Cardiac fibroblast (primary cell): Measurements from ENCODE around the gene DPH7.
A peak's percentile ranks its signal among the peaks of the same experiment; 100 is the strongest.
"Not testable (repeated sequence)": the region's sequence is repeated elsewhere in the genome, so short reads cannot be mapped to it uniquely, and the experiment has no call there.

Experiments
- DNase-seq, 2 donors: peaks; one replicate each; pipeline versions ENCODE4 v3.0.0 to v3.0.0-alpha.2; 2010; ENCODE audit warnings: low read depth in 2 of 2
- H3K4me3 ChIP-seq, 2 donors: replicated peaks in 1 of 2; 1 replicate in 1 of 2; 2 replicates in 1 of 2; pipeline ENCODE4 v1.5.1; 2011; ENCODE audit warnings: low read depth in 2 of 2, low read length in 2 of 2, mild to moderate bottlenecking in 2 of 2, moderate library complexity in 1 of 2
- CTCF ChIP-seq: IDR thresholded peaks from one replicate; pipeline ENCODE4 v1.5.1; 2011; ENCODE audit warnings: low read depth, mild to moderate bottlenecking, low read length, inconsistent platforms

Gene DPH7

DNA sequence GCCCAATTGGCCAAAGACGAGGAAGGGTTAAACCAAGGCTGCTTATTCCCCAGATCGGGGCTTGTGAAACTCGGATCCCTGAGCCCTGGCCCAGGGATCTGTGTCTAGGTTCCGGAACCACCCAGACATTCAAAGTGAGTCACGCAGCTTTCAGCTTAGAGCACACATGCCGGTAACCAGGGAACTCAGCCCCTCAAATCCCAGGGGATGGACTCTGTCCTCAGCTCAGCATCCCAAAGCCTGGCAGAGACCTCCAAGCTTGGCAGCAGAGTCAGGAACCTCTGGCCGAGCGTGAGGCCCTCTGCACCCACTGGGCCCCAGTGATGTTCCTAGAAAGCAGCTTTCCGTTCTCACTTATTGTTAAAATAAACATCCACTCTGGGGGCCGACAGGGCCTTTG, 33.6 kb downstream of the DPH7 start:
- TF ChIP-seq CTCF = no peak
- DNase-seq = peak; percentile 64 to 81
- no peak overlapping the region for H3K4me3 ChIP-seq

- DNase-seq = peak; percentile 50 to 63
- no peak overlapping the region for H3K4me3 ChIP-seq
- no peak for TF ChIP-seq CTCF
Measured at GRCh38 chr9:137544176-137544760, 34.5 kb downstream of the DPH7 start.

DNA sequence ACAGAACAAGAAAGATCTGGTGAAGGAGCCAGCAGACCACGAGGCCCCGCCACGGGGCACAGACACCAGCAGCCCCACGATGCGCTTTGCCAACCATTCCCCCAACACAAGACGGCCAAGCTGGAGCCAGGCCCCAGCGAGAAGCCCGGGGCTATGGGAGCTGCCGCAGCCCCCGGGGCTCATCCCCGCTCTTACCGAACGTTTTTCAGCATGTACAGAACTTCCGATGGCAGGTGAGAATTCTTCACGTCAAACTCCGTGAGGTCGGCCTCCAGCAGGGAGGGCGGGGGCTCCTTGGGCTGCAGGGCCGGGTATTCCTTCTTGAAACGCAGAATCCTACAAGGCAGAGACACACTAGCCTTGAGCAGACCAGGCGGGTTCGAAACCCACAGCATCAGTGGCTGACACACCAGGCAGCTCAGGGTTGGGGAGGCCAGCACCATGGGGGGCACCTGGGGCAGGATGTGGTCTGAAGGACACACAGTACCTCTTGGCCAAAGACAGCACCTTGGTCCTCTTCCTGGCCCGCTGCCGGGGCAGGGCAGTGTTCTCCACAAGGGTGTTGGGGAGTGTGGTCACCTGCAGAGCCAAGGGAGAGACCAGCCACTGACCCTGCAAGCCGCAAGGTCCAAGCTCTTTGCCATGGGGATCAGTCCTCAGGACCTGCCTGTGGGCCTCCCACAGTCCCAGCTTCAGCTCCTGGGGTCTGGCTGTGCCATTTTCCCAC, 35.3 kb downstream of the DPH7 start:
- no peak for TF ChIP-seq CTCF
- H3K4me3 ChIP-seq = no peak overlapping the region

GRCh38 chr9:137542486-137542885, 36.2 kb downstream of the DPH7 start:
- TF ChIP-seq CTCF = no peak
- DNase-seq = no peak
- H3K4me3 ChIP-seq = no peak overlapping the region

More for the DNA sequence above, 35.3 kb downstream of the DPH7 start:
- DNase-seq = no peak

- H3K4me3 ChIP-seq = no peak overlapping the region
- no peak for DNase-seq
- no peak for TF ChIP-seq CTCF
Measured at GRCh38 chr9:137540536-137540935, 38.2 kb downstream of the DPH7 start.

- H3K4me3 ChIP-seq = no peak overlapping the region
- no peak for TF ChIP-seq CTCF
- DNase-seq = no peak
Measured at GRCh38 chr9:137538058-137538457, 40.7 kb downstream of the DPH7 start.

DNA sequence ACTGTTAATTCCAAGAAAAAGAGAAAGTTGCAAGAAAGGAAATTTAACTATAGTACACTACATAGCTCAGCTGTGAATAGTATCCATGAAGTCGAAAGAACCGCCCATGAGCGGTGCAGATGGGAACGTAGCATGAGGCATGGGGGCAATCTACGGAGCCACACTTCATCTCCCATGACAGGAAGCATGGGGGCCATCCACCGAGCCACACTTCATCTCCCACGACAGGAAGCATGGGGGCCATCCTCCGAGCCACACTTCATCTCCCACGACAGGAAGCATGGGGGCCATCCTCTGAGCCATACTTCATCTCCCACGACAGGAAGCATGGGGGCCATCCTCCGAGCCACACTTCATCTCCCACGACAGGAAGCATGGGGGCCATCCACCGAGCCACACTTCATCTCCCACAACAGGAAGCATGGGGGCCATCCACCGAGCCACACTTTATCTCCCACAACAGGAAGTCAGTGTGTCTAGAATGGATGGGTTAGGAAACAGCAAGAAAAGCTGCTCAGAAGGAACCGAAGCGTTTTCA, 42.1 kb downstream of the DPH7 start:
- H3K4me3 ChIP-seq, DNase-seq: not testable (repeated sequence)
